Vagina (tissue), 2 donors: ENCODE measurements around the gene CUL5. TPM values are rescaled to one million over a fixed set of nuclear protein-coding genes. Genes with fewer than 3 reads are reported as not detected.

Experiments
- DNase-seq, 2 donors: peaks; one replicate each; pipeline ENCODE4 v3.0.0-alpha.2; 2017; ENCODE audit errors: extremely low spot score in 2 of 2
- H3K27ac ChIP-seq: fragments of 200-600 bp; sonication (generic); one replicate; pipeline ENCODE4 v1.5.1; 2019
- H3K27me3 ChIP-seq: fragments of 200-600 bp; sonication (generic); one replicate; pipeline ENCODE4 v1.5.1; 2019
- H3K36me3 ChIP-seq, 2 donors: fragments of 200-600 bp; sonication (generic); one replicate each; pipeline ENCODE4 v1.5.1; 2017 to 2019
- H3K4me1 ChIP-seq: fragments of 200-600 bp; sonication (generic); one replicate; pipeline ENCODE4 v1.5.1; 2019
- H3K4me3 ChIP-seq, 2 donors: fragments of 200-600 bp; sonication (generic); 1 replicate in 1 of 2; 2 replicates in 1 of 2; pipeline ENCODE4 v1.5.1; 2016 to 2019
- H3K9me3 ChIP-seq: fragments of 200-600 bp; sonication (generic); one replicate; pipeline ENCODE4 v1.5.1; 2019
- POLR2A ChIP-seq, 2 donors: fragments of 450-650 bp; IDR thresholded peaks; one replicate each; pipeline ENCODE4 v1.6.1; 2017; ENCODE audit warnings: antibody characterized with exemption in 2 of 2, mild to moderate bottlenecking in 2 of 2, moderate library complexity in 2 of 2
- POLR2AphosphoS5 ChIP-seq, 2 donors: sonication (generic); formaldehyde crosslinking; IDR thresholded peaks; one replicate each; pipeline ENCODE4 v1.9.0; 2017; ENCODE audit warnings: antibody characterized with exemption in 2 of 2, mild to moderate bottlenecking in 2 of 2, low read depth in 1 of 2; ENCODE audit not compliant: insufficient read depth in 1 of 2
- intact Hi-C: fragments of 100-400 bp; cut with DNase I; formaldehyde crosslinking; loops from one replicate; pipeline ENCODE4 v1.15.1; 2023
- total RNA-seq: library from RNA; depleted of rRNA; stranded (reverse); fragments of >200 nt; gene quantifications from one replicate; pipeline ENCODE4 v1.2.3, GENCODE V29; 2016
- TF ChIP-seq, protein P1 (sequence below), 3 experiments: fragments of 450-650 bp in 2 of 3; fragments of 200-600 bp in 1 of 3; sonication (generic) in 1 of 3; IDR thresholded peaks; one replicate each; pipeline ENCODE4 v1.5.1; 2017 to 2019; ENCODE audit warnings: antibody characterized with exemption in 3 of 3, mild to moderate bottlenecking in 2 of 3, moderate library complexity in 2 of 3

The CUL5 gene
- total RNA-seq, 1 donor from 2014 or later = 31.2 TPM

DNA sequence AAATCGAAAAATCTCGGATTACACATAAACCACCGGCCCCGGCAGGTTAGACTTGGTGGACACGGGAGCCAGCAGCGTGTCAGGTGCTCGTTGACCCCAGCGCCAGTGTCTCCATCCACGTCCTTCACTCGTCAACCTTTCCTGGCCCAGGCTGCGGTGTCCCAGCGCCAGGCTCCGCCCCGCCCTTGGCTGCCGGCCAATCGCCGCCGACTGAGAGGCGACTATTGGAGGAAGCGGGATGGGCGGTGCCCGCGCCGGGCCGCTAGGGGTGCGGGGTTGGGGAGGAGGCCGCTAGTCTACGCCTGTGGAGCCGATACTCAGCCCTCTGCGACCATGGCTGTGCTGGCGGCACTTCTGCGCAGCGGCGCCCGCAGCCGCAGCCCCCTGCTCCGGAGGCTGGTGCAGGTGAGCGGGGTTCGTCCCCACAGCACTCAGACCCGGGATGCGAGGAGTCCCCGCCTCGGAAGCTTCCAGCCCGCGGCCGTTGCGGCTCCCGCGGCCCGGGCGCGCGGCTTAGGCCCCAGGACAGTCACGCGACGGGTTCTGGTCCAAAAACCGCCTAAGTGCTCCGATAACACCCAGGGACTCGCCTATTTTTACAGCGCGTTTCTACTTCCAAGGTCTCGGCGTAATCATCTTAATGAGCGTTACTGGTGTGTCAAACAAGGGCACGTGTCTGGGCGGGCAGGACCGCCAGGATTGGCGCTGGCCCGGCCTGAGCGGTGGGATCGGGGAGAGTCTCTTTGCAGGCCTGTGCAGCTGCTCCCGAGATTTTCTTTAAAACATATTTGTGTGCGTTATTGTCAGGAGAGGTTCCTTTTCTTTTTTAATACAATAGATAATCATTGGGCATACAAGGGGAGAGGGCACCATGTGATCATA, 112.8 kb downstream of the CUL5 start, which contains the start of gene ACAT1:
TSS of gene ACAT1 (plus strand) at position 294 of the 882 bp plus-strand sequence. CDS start at position 334, 40 bp downstream.
- H3K4me1 ChIP-seq = peaks cover 36% of the 10 kb centered on the region
- intact Hi-C loops = no loop called here
- H3K36me3 ChIP-seq = no peaks in the 10 kb centered on the region
- no peaks in the 10 kb centered on the region for H3K9me3 ChIP-seq
- peak within 1 kb of the TSS; percentile 67 to 76 for H3K4me3 ChIP-seq
- H3K27ac ChIP-seq = peak within 1 kb of the TSS; percentile 87
- DNase-seq = peak in 1 of 2 donors; percentile 92
- peak; percentile 33 to 89 for TF ChIP-seq POLR2A (IDR thresholded peaks at IDR 0.05)
- TF ChIP-seq POLR2AphosphoS5 (IDR thresholded peaks at IDR 0.05; ENCODE audit: insufficient read depth in 1 of 2, low read depth in 1 of 2) = peak; percentile 83 to 98
- TF ChIP-seq, protein P1, sequence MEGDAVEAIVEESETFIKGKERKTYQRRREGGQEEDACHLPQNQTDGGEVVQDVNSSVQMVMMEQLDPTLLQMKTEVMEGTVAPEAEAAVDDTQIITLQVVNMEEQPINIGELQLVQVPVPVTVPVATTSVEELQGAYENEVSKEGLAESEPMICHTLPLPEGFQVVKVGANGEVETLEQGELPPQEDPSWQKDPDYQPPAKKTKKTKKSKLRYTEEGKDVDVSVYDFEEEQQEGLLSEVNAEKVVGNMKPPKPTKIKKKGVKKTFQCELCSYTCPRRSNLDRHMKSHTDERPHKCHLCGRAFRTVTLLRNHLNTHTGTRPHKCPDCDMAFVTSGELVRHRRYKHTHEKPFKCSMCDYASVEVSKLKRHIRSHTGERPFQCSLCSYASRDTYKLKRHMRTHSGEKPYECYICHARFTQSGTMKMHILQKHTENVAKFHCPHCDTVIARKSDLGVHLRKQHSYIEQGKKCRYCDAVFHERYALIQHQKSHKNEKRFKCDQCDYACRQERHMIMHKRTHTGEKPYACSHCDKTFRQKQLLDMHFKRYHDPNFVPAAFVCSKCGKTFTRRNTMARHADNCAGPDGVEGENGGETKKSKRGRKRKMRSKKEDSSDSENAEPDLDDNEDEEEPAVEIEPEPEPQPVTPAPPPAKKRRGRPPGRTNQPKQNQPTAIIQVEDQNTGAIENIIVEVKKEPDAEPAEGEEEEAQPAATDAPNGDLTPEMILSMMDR (IDR thresholded peaks at IDR 0.05) = peak in 1 of 3 experiments; percentile 51
- H3K27me3 ChIP-seq = no peaks in the 10 kb centered on the region

DNA sequence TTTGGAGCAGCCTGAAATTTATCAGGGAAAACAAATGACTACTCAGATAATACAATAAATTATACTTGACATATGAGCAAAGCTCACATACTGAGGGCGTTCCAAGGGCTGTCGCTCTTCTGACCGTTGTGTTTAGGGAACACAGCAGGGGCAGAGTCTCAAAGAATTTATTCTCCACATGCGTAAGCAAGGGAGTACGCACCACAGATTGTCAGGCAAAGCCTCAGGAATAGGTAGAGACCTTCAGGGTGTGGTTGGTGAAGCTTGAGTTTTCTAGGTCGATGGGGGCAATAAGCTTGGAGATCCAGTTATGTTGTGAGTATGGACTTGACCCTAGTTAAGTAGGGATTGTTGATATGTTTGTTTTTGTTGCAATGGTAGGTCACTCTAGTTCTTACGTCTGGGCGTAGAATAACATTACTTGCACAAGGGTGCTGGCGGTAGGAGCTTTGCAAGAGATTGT, 113.5 kb downstream of the CUL5 start:
- no peak for DNase-seq
- H3K27ac ChIP-seq = peak overlapping the region; percentile 87
- intact Hi-C loops = no loop called here

DNA sequence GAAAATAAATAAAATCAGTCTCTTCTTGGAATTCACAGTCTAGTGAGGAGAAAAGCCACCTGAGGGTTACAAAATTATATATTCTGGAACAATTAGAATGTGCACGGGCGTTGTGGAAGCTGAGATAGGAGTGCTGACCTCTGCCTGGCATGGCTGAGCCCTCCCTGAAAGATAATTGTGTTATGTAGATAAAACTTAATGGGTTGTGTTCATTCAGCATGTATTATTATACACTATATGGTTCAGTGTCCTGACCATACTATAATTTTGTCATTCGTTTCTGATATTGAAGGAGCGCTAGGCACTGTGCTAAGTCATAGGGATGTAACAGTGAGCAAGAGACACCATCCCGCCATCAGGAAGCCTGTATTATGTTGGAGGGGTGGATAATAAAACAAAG, 116.4 kb downstream of the CUL5 start:
- intact Hi-C loops = no loop called here
- Histone ChIP-seq H3K27ac (no peak overlapping the region), H3K4me3 (no peak overlapping the region), H3K4me1 (peaks cover 36% of the 10 kb centered on the region), H3K27me3 (no peaks in the 10 kb centered on the region), H3K36me3 (peaks cover 0 to 5% of the 10 kb centered on the region in 2 donors), H3K9me3 (no peaks in the 10 kb centered on the region)
- no peak for DNase-seq
- TF ChIP-seq POLR2AphosphoS5 (IDR thresholded peaks at IDR 0.05; ENCODE audit: insufficient read depth in 1 of 2, low read depth in 1 of 2) (no peak), POLR2A (IDR thresholded peaks at IDR 0.05) (no peak)
- TF ChIP-seq, protein P1 (IDR thresholded peaks at IDR 0.05) = no peak

More for the DNA sequence above, 113.5 kb downstream of the CUL5 start:
- TF ChIP-seq POLR2A (IDR thresholded peaks at IDR 0.05) = no peak
- TF ChIP-seq, protein P1 (IDR thresholded peaks at IDR 0.05) = no peak
- peak in 1 of 2 donors; percentile 2 for TF ChIP-seq POLR2AphosphoS5 (IDR thresholded peaks at IDR 0.05; ENCODE audit: insufficient read depth in 1 of 2, low read depth in 1 of 2)
- Histone ChIP-seq H3K4me1 (peaks cover 36% of the 10 kb centered on the region), H3K9me3 (no peaks in the 10 kb centered on the region), H3K27me3 (no peaks in the 10 kb centered on the region), H3K4me3 (peak overlapping the region; percentile 67 to 76), H3K36me3 (no peaks in the 10 kb centered on the region)

DNA sequence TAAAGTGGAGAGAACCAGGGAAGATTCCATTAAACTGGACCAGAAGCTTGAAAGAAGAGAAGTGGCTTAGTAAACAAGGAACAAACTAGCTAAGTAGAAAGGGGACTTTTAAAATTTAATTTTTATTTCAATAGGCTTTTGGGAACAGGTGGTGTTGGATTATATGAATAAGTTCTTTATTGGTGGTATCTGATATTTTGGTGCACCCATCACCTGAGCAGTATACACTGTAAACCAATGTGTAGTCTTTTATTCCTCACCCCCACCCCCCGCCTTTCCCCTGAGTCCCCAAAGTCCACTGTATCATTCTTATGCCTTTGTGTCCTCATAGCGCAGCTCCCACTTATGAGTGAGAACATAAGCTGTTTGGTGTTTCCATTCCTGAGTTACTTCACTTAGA, 120.1 kb downstream of the CUL5 start:
- H3K27ac ChIP-seq = no peak overlapping the region
- TF ChIP-seq POLR2AphosphoS5 (IDR thresholded peaks at IDR 0.05; ENCODE audit: insufficient read depth in 1 of 2, low read depth in 1 of 2) = no peak
- TF ChIP-seq POLR2A (IDR thresholded peaks at IDR 0.05) = no peak
- TF ChIP-seq, protein P1 (IDR thresholded peaks at IDR 0.05) = no peak
- no peaks in the 10 kb centered on the region for H3K27me3 ChIP-seq
- H3K4me1 ChIP-seq = peaks cover 20% of the 10 kb centered on the region
- H3K9me3 ChIP-seq = no peaks in the 10 kb centered on the region
- intact Hi-C loops = no loop called here
- H3K36me3 ChIP-seq = peaks cover 0 to 5% of the 10 kb centered on the region in 2 donors
- DNase-seq = no peak
- no peak overlapping the region for H3K4me3 ChIP-seq
